Glutamatergic neuron (in vitro differentiated cells): Measurements from ENCODE around the gene PCSK7. TPM values are rescaled to one million over a fixed set of nuclear protein-coding genes. Genes with fewer than 3 reads are reported as not detected.

Experiments used
- DNase-seq: peaks from one replicate; pipeline ENCODE4 v3.0.0; 2022
- H3K27ac Mint-ChIP-seq: one replicate; pipeline ENCODE4 v1.8.0; 2020; ENCODE audit warnings: mild to moderate bottlenecking, mixed read lengths, inconsistent platforms; ENCODE audit not compliant: unreplicated experiment
- H3K27me3 Mint-ChIP-seq: one replicate; pipeline ENCODE4 v1.8.0; 2020; ENCODE audit warnings: mild to moderate bottlenecking, moderate library complexity, mixed read lengths, inconsistent platforms; ENCODE audit not compliant: unreplicated experiment
- H3K36me3 Mint-ChIP-seq: one replicate; pipeline ENCODE4 v1.8.0; 2020; ENCODE audit warnings: mild to moderate bottlenecking, mixed read lengths, inconsistent platforms; ENCODE audit not compliant: unreplicated experiment
- H3K4me1 Mint-ChIP-seq: one replicate; pipeline ENCODE4 v1.8.0; 2020; ENCODE audit warnings: mild to moderate bottlenecking, low read depth, mixed read lengths, inconsistent platforms; ENCODE audit not compliant: unreplicated experiment
- H3K4me3 Mint-ChIP-seq: one replicate; pipeline ENCODE4 v1.8.0; 2020; ENCODE audit warnings: mild to moderate bottlenecking, mixed read lengths, inconsistent platforms; ENCODE audit not compliant: unreplicated experiment
- H3K9me3 Mint-ChIP-seq: one replicate; pipeline ENCODE4 v1.8.0; 2020; ENCODE audit warnings: mild to moderate bottlenecking, moderate library complexity, mixed read lengths, inconsistent platforms; ENCODE audit not compliant: unreplicated experiment
- CTCF ChIP-seq: fragments of 200-600 bp; sonication (generic); IDR thresholded peaks from one replicate; pipeline ENCODE4 v1.5.0; 2021; ENCODE audit not compliant: partially characterized antibody, unreplicated experiment
- total RNA-seq: library from RNA; stranded (reverse); fragmentation: NEBNext Ultra II Directional; extraction: Animal tissue kit (Norgen Biotek cat#: 25700); gene quantifications from one replicate; pipeline ENCODE4 v1.2.1, GENCODE V29; 2021; ENCODE audit not compliant: unreplicated experiment

PCSK7 gene
- total RNA-seq, 1 donor from 2014 or later = 109 TPM

- TF ChIP-seq CTCF = no peak
- no peak for DNase-seq
- Mint-ChIP-seq H3K4me3 (no peak overlapping the region), H3K36me3 (no peaks in the 10 kb centered on the region), H3K9me3 (no peaks in the 10 kb centered on the region), H3K4me1 (peaks cover 14% of the 10 kb centered on the region), H3K27me3 (peaks cover 3% of the 10 kb centered on the region), H3K27ac (no peak overlapping the region)
These were observed 56.1 kb downstream of the PCSK7 start for GRCh38 chr11:117175781-117176180.

DNA sequence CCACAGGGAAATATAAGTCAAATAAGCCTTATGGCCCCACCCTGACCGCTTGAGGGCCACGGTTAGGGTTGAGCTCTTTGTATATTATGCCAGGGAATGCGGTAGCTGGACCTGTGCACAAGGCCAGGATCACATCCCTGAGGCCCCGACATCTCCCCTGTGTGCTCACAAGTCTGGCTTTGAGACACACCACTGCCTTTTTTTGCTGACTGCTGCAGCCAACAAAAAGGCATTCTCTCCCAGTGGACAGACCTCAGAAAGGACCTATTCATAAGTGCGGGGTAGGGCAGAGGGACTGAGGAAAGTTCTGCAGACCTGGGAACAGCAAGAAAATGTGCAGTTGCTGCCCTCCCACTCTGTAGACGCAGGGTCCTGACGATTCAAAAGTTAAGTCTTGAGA lies 56.8 kb downstream of the PCSK7 start:
- Mint-ChIP-seq H3K36me3 (no peaks in the 10 kb centered on the region), H3K4me3 (no peak overlapping the region), H3K9me3 (no peaks in the 10 kb centered on the region), H3K27ac (no peak overlapping the region), H3K27me3 (peaks cover under 1% of the 10 kb centered on the region), H3K4me1 (peaks cover 14% of the 10 kb centered on the region)
- DNase-seq = no peak
- TF ChIP-seq CTCF = no peak

GRCh38 chr11:117172724-117173421 lies 59.0 kb downstream of the PCSK7 start:
- Mint-ChIP-seq H3K4me3 (no peak overlapping the region), H3K27me3 (no peaks in the 10 kb centered on the region), H3K27ac (no peak overlapping the region), H3K36me3 (no peaks in the 10 kb centered on the region), H3K4me1 (peaks cover 7% of the 10 kb centered on the region), H3K9me3 (no peaks in the 10 kb centered on the region)
- no peak for DNase-seq
- TF ChIP-seq CTCF = no peak

DNA sequence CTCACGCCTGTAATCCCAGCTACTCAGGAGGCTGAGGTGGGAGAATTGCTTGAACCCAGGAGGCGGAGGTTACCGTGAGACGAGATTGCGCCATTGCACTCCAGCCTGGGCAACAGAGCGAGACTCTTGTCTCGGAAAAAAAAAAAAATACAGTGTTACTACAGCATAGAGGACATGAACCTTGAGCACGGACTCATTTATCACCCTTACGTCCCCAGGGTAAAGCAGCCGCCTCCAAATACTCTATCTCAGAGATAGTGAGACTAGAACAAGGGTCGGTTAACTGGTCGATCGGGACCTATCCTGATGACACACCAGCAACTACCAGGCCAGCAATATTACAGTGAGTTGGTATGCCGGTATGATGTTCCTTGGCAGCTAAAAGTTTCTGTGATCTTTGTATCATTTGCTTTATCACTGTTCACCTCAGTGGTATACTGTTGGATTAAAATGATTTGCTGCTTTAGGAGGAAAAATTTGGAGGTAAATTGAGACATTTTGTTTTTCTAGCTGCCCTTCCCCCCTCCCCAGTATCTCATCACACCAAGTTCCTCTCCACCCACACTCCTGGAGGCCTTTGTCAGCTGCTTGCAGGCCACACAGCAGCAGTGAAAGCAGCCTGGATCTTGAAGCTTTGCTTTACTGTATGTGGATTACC lies 60.3 kb downstream of the PCSK7 start:
- no peak overlapping the region for H3K4me3 Mint-ChIP-seq
- H3K4me1 Mint-ChIP-seq = peaks cover 7% of the 10 kb centered on the region
- no peak for TF ChIP-seq CTCF
- no peaks in the 10 kb centered on the region for H3K9me3 Mint-ChIP-seq
- H3K27ac Mint-ChIP-seq = no peak overlapping the region
- no peak for DNase-seq
- H3K36me3 Mint-ChIP-seq = no peaks in the 10 kb centered on the region
- H3K27me3 Mint-ChIP-seq = peaks cover 2% of the 10 kb centered on the region

DNA sequence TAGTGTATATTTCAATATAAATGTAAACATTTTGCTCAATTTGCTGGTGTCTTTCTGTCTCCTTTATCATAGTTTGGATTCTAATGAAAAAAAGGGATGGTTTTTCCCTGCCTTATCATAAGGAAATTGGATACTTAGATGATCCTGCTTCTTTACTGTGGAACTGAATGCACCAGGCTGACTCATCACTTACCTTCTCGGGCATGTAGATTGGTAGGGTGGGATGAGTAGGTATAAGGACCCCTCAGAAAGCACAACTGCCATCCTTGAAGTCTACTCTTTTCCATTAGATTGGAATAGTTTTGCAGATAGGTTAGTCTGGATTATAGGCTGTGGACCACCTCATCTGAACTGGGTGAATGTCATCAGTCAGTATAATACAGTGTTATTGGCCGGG lies 60.9 kb downstream of the PCSK7 start:
- H3K9me3 Mint-ChIP-seq = no peaks in the 10 kb centered on the region
- TF ChIP-seq CTCF = no peak
- no peak overlapping the region for H3K4me3 Mint-ChIP-seq
- no peak overlapping the region for H3K27ac Mint-ChIP-seq
- H3K27me3 Mint-ChIP-seq = peaks cover 2% of the 10 kb centered on the region
- H3K4me1 Mint-ChIP-seq = peaks cover 7% of the 10 kb centered on the region
- DNase-seq = no peak
- H3K36me3 Mint-ChIP-seq = no peaks in the 10 kb centered on the region
